HepG2 (cell line): ENCODE results near the gene C22orf42. TPM values are rescaled to one million over a fixed set of nuclear protein-coding genes. Genes with fewer than 3 reads are reported as not detected.

Source experiments
- ATAC-seq: fragments of 200-7000 bp; cut with Tn5 transposase; 3 replicates; pipeline ENCODE4 v1.9.1; 2020; ENCODE audit warnings: mild to moderate bottlenecking, moderate library complexity
- BruUV-seq: library from RNA; stranded (reverse); fragments of 400-500 nt; replicated peaks from 2 replicates; lab custom pipeline; 2021; lab: Mats Ljungman, UMichigan
- CTCF ChIA-PET: fragments of 300-600 bp; formaldehyde crosslinking; extraction: SDS; loops from one replicate; lab custom pipeline; 2021; ENCODE audit warnings: low total read pairs, inconsistent platforms, low intra/inter-chr PET ratio; lab: Yijun Ruan, JAX
- POLR2A ChIA-PET: fragments of 350-600 bp; sonication (Branson Sonifier 250); formaldehyde crosslinking; loops from one replicate; lab custom pipeline; 2020; ENCODE audit warnings: antibody characterized with exemption, inconsistent platforms; lab: Yijun Ruan, JAX
- DNase-seq: peaks from one replicate; pipeline ENCODE4 v3.0.0-alpha.2; 2015; ENCODE audit warnings: low spot score
- FAIRE-seq: peaks from 3 replicates; lab custom pipeline; 2011; peaks lifted over from hg19 to GRCh38; lab: Jason Lieb, UNC
- H2AFZ ChIP-seq: one replicate; pipeline ENCODE4 v1.6.1; 2011; ENCODE audit warnings: low read length, inconsistent platforms
- H3K27ac ChIP-seq: fragments of 300-600 bp; 3 replicates; pipeline ENCODE4 v1.8.0; 2011; ENCODE audit warnings: mixed run types, mild to moderate bottlenecking, mixed read lengths, low read length, inconsistent platforms; ENCODE audit not compliant: insufficient read depth; ENCODE audit errors: extremely low read length
- H3K27me3 ChIP-seq, 2 experiments: fragments of 200-600 bp in 1 of 2; 2 replicates in 1 of 2; 3 replicates in 1 of 2; pipeline versions ENCODE4 v1.6.0 to v1.8.0; 2011; ENCODE audit warnings: low read length in 2 of 2, mild to moderate bottlenecking in 2 of 2, moderate library complexity in 2 of 2, inconsistent platforms in 1 of 2; ENCODE audit not compliant: insufficient read depth in 2 of 2, control insufficient read depth in 1 of 2
- H3K36me3 ChIP-seq, 2 experiments: fragments of 200-600 bp in 1 of 2; replicated peaks in 1 of 2; 2 replicates in 1 of 2; 3 replicates in 1 of 2; pipeline versions ENCODE4 v1.5.1 to v1.8.0; 2011; ENCODE audit warnings: low read length in 2 of 2, inconsistent platforms in 1 of 2; ENCODE audit not compliant: insufficient read depth in 2 of 2, control insufficient read depth in 1 of 2
- H3K4me1 ChIP-seq: 2 replicates; pipeline ENCODE4 v1.5.1; 2012; ENCODE audit warnings: low read length, inconsistent platforms; ENCODE audit not compliant: insufficient read depth
- H3K4me2 ChIP-seq: 2 replicates; pipeline ENCODE4 v1.6.0; 2011; ENCODE audit warnings: low read depth, low read length, inconsistent platforms
- H3K4me3 ChIP-seq, 3 experiments: fragments of 200-600 bp in 1 of 3; sonication (generic), shearing (Covaris generic) in 1 of 3; replicated peaks in 1 of 3; 2 replicates each; pipeline ENCODE4 v1.5.1; 2011 to 2016; ENCODE audit warnings: low read length in 3 of 3, inconsistent platforms in 2 of 3, low read depth in 2 of 3, mild to moderate bottlenecking in 2 of 3, control low read depth in 1 of 3, mixed read lengths in 1 of 3; ENCODE audit not compliant: insufficient read depth in 1 of 3
- H3K79me2 ChIP-seq: one replicate; pipeline ENCODE4 v1.6.1; 2011; ENCODE audit warnings: low read length, inconsistent platforms; ENCODE audit not compliant: insufficient read depth
- H3K9ac ChIP-seq: 2 replicates; pipeline ENCODE4 v1.6.0; 2011; ENCODE audit warnings: mild to moderate bottlenecking, low read depth, low read length, inconsistent platforms; ENCODE audit not compliant: insufficient read depth
- H3K9me3 ChIP-seq: 2 replicates; pipeline ENCODE4 v1.5.1; 2012; ENCODE audit warnings: mild to moderate bottlenecking, low read length
- H4K20me1 ChIP-seq: 2 replicates; pipeline ENCODE4 v1.6.0; 2011; ENCODE audit warnings: inconsistent platforms, mild to moderate bottlenecking, low read length, moderate library complexity; ENCODE audit not compliant: insufficient read depth
- LCORL ChIP-seq, 2 experiments: fragments of 450-650 bp in 1 of 2; sonication (generic) in 1 of 2; formaldehyde crosslinking in 1 of 2; IDR thresholded peaks; 2 replicates each; pipeline versions ENCODE4 v1.5.0 to v1.6.1; 2017 to 2020; ENCODE audit warnings: antibody characterized with exemption in 1 of 2, missing genetic modification reagents in 1 of 2
- RFXAP ChIP-seq: sonication (generic); formaldehyde crosslinking; IDR thresholded peaks from 2 replicates; pipeline ENCODE4 v1.4.0; 2020; ENCODE audit warnings: missing genetic modification reagents, borderline replicate concordance
- TOE1 ChIP-seq: sonication (generic); formaldehyde crosslinking; IDR thresholded peaks from 2 replicates; pipeline ENCODE4 v1.4.0; 2020; ENCODE audit warnings: mild to moderate bottlenecking, missing genetic modification reagents
- ZFY ChIP-seq: sonication (generic); formaldehyde crosslinking; IDR thresholded peaks from 2 replicates; pipeline ENCODE4 v1.4.0; 2020; ENCODE audit warnings: missing genetic modification reagents
- WGBS: methylation state at CpG from one replicate; pipeline ENCODE4 v1.1.6; 2017; ENCODE audit warnings: low lambda C conversion rate; 5-methylcytosine and 5-hydroxymethylcytosine counted together
- in situ Hi-C: cut with HindIII; loops from 2 replicates; pipeline ENCODE4 v1.10.0; 2017; ENCODE audit warnings: low pct_unique_long_range_greater_than_20kb; ENCODE audit not compliant: extremely low pct_ligation_motif_present
- intact Hi-C: fragments of 100-400 bp; cut with micrococcal nuclease; formaldehyde crosslinking; loops from one replicate; pipeline ENCODE4 v1.10.0; 2022; ENCODE audit not compliant: unreplicated experiment
- polyA plus RNA-seq, 8 experiments: library from polyadenylated mRNA; depleted of rRNA in 3 of 8; stranded (reverse) in 7 of 8; unstranded in 1 of 8; fragments of >200 nt; fragmentation: Illumina TruSeq in 4 of 8; extraction: Trizol in 4 of 8; gene quantifications; 2 replicates each; pipeline versions ENCODE4 v1.2.1 to v1.2.3, GENCODE V29; 2011 to 2016; ENCODE audit warnings: low read depth in 4 of 8, missing spikeins in 1 of 8, mixed read lengths in 1 of 8; ENCODE audit not compliant: insufficient read depth in 1 of 8
- total RNA-seq, 5 experiments: library from RNA; depleted of rRNA; stranded (reverse); fragments of >200 nt; fragmentation: Illumina TruSeq; extraction: Trizol; gene quantifications; 2 replicates each; pipeline ENCODE4 v1.2.3, GENCODE V29; 2016; ENCODE audit warnings: low read depth in 1 of 5
- TF ChIP-seq, protein P1 (sequence below): sonication (generic); formaldehyde crosslinking; IDR thresholded peaks from 2 replicates; pipeline ENCODE4 v1.5.0; 2020; ENCODE audit warnings: missing genetic modification reagents
- TF ChIP-seq, protein P2 (sequence below): sonication (generic); formaldehyde crosslinking; IDR thresholded peaks from 2 replicates; pipeline ENCODE4 v1.4.0; 2020; ENCODE audit warnings: missing genetic modification reagents
- TF ChIP-seq, protein P3 (sequence below): sonication (generic); formaldehyde crosslinking; conservative IDR thresholded peaks from 2 replicates; pipeline ENCODE4 v1.8.0; 2022; ENCODE audit warnings: low read depth, missing genetic modification reagents

C22orf42 gene
- total and polyA plus RNA-seq, 2 of the 13 experiments (the other 11 are each of a cell fraction or from before 2014, with no cell fraction given): not detected

DNA sequence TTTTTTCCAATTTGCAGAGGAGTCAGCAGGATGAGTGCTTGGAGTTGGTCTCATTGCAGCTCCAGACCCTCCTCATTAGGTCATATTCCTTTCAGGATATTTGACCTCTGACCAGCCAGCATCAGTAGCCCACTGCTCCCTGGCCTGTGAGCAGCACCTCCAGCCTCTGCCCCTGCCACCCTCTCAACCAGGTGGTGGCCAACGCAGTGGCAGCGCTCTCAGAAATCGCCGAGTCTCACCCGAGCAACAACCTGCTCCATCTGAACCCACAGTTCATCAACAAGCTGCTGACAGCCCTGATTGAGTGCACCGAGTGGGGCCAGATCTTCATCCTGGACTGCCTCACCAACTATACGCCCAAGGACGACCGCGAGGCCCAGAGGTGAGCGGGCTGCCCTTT lies 27.0 kb downstream of the C22orf42 start (continued):
- TF ChIP-seq, protein P1, sequence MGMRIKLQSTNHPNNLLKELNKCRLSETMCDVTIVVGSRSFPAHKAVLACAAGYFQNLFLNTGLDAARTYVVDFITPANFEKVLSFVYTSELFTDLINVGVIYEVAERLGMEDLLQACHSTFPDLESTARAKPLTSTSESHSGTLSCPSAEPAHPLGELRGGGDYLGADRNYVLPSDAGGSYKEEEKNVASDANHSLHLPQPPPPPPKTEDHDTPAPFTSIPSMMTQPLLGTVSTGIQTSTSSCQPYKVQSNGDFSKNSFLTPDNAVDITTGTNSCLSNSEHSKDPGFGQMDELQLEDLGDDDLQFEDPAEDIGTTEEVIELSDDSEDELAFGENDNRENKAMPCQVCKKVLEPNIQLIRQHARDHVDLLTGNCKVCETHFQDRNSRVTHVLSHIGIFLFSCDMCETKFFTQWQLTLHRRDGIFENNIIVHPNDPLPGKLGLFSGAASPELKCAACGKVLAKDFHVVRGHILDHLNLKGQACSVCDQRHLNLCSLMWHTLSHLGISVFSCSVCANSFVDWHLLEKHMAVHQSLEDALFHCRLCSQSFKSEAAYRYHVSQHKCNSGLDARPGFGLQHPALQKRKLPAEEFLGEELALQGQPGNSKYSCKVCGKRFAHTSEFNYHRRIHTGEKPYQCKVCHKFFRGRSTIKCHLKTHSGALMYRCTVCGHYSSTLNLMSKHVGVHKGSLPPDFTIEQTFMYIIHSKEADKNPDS (CRISPR knock-in tag): no peak
- TF ChIP-seq TOE1 (no peak), RFXAP (CRISPR knock-in tag) (no peak), ZFY (CRISPR knock-in tag) (no peak)
- TF ChIP-seq, protein P2, sequence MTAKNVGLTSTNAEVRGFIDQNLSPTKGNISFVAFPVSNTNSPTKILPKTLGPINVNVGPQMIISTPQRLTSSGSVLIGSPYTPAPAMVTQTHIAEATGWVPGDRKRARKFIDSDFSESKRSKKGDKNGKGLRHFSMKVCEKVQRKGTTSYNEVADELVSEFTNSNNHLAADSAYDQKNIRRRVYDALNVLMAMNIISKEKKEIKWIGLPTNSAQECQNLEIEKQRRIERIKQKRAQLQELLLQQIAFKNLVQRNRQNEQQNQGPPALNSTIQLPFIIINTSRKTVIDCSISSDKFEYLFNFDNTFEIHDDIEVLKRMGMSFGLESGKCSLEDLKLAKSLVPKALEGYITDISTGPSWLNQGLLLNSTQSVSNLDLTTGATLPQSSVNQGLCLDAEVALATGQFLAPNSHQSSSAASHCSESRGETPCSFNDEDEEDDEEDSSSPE (CRISPR knock-in tag): no peak

DNA sequence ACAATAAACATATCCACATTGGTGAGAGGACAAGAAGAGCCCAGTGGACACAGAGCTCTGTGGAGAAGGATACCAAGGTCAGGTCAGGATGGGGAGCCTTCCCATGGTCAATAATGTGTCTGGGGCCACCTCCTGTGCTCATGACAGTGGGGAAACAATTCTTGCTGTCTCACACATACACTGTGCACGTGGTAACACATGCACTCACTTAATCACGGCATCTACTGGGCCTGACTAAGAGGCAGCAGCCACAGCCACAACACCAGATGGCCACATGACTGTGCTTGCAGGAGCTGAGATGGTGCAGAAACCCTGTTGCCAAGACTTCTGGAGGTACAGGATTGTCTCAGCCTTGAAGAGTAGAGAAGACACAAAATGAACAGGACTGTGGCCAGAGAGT lies 28.6 kb downstream of the C22orf42 start:
- no peaks in the 10 kb centered on the region for H3K9me3 ChIP-seq
- H4K20me1 ChIP-seq: no peaks in the 10 kb centered on the region
- H3K79me2 ChIP-seq: no peaks in the 10 kb centered on the region
- H3K27me3 ChIP-seq: peaks cover 0 to 1% of the 10 kb centered on the region in 2 experiments; a peak in 1 of 5 replicates
- BruUV-seq: no TSS peak
- POLR2A ChIA-PET: no interaction called here
- H3K27ac ChIP-seq: no peak overlapping the region
- intact Hi-C loops (no loop called here), in situ Hi-C loops (no loop called here)
- no peaks in the 10 kb centered on the region for H3K4me1 ChIP-seq
- no peak overlapping the region for H3K9ac ChIP-seq
- H3K4me2 ChIP-seq: no peak overlapping the region
- TF ChIP-seq LCORL (IDR thresholded peaks at IDR 0.05) (no peak), LCORL (CRISPR knock-in tag; IDR thresholded peaks at IDR 0.05) (no peak)
- TF ChIP-seq, protein P3, sequence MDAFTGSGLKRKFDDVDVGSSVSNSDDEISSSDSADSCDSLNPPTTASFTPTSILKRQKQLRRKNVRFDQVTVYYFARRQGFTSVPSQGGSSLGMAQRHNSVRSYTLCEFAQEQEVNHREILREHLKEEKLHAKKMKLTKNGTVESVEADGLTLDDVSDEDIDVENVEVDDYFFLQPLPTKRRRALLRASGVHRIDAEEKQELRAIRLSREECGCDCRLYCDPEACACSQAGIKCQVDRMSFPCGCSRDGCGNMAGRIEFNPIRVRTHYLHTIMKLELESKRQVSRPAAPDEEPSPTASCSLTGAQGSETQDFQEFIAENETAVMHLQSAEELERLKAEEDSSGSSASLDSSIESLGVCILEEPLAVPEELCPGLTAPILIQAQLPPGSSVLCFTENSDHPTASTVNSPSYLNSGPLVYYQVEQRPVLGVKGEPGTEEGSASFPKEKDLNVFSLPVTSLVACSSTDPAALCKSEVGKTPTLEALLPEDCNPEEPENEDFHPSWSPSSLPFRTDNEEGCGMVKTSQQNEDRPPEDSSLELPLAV (CRISPR knock-in tag): no peak
- CTCF ChIA-PET: no interaction called here
- ATAC-seq: no peak
- no peak for DNase-seq
- 50% methylated on average over 1 of the region's 2 CpGs for WGBS
- no peak overlapping the region for H2AFZ ChIP-seq
- H3K36me3 ChIP-seq: no peaks in the 10 kb centered on the region
- FAIRE-seq: no peak
- H3K4me3 ChIP-seq: no peak overlapping the region
